ENCODE results near the gene LYPLAL1.
"Not testable (repeated sequence)": the region's sequence is repeated elsewhere in the genome, so short reads cannot be mapped to it uniquely, and the experiment has no call there.

LYPLAL1 gene

GRCh38 chr1:219177940-219178339 lies 4.3 kb downstream of the LYPLAL1 start:
- Histone ChIP-seq H3K4me1 (ENCODE audit: control insufficient read depth in 1 of 2, insufficient read depth in 2 of 2, low read length in 2 of 2) (peaks cover 10 to 27% of the 10 kb centered on the region in 2 donors), H3K4me3 (ENCODE audit: low read depth in 1 of 2, low read length in 2 of 2) (no peak overlapping the region), H3K36me3 (ENCODE audit: control insufficient read depth in 1 of 2, insufficient read depth in 2 of 2, low read length in 2 of 2) (no peaks in the 10 kb centered on the region), H3K27ac (ENCODE audit: low read depth, low read length) (no peak overlapping the region), H3K27me3 (ENCODE audit: control insufficient read depth in 1 of 2, insufficient read depth in 2 of 2, low read length in 2 of 2) (no peaks in the 10 kb centered on the region), H3K9ac (ENCODE audit: low read depth in 1 of 2, low read length in 2 of 2) (no peak overlapping the region), H3K9me3 (ENCODE audit: control insufficient read depth in 1 of 2, low read length in 2 of 2) (no peaks in the 10 kb centered on the region)

DNA sequence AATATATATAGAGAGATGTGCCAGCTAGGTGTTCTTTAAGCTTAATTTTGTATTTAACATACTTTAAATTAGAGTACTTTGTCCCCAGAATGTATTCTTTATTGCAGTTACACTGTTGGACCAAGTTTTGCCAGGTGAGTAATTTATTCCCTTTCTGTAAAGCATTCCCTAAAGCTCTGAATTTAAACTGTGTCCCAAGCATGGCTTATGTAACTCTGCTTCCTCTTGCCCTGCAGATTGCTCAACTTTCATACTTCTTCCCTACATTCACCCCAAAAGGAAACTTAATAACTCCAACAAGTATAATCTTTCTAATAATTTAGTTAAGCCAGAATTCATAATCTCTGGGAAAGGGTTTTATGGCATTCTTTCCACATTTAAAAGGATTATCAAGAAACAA lies 5.6 kb downstream of the LYPLAL1 start:
- H3K9ac ChIP-seq (ENCODE audit: low read depth in 1 of 2, low read length in 2 of 2) = no peak overlapping the region
- H3K9me3 ChIP-seq (ENCODE audit: control insufficient read depth in 1 of 2, low read length in 2 of 2) = no peaks in the 10 kb centered on the region
- peaks cover 10 to 26% of the 10 kb centered on the region in 2 donors for H3K4me1 ChIP-seq (ENCODE audit: control insufficient read depth in 1 of 2, insufficient read depth in 2 of 2, low read length in 2 of 2)
- no peak overlapping the region for H3K4me3 ChIP-seq (ENCODE audit: low read depth in 1 of 2, low read length in 2 of 2)
- no peaks in the 10 kb centered on the region for H3K36me3 ChIP-seq (ENCODE audit: control insufficient read depth in 1 of 2, insufficient read depth in 2 of 2, low read length in 2 of 2)
- no peak overlapping the region for H3K27ac ChIP-seq (ENCODE audit: low read depth, low read length)
- no peaks in the 10 kb centered on the region for H3K27me3 ChIP-seq (ENCODE audit: control insufficient read depth in 1 of 2, insufficient read depth in 2 of 2, low read length in 2 of 2)

DNA sequence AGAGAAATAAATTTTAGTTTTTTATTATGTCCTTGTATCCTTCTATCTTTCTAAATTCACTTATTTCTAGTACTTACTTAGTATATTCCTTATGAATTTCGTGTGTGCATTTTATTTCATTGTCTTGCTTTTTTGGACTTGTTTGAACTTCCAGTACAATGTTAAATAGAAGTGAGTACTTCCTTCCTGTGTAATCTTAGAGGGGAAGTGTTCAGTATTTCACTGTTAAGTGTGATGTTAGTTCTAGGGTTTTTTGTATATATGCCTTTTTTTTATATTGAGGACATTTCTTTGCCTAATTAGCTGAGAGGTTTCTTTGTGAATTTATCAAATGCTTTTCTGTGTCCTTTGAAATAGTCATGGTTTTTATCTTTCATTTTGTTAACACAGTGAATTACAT lies 10.7 kb downstream of the LYPLAL1 start:
- H3K4me1 ChIP-seq (ENCODE audit: control insufficient read depth in 1 of 2, insufficient read depth in 2 of 2, low read length in 2 of 2) = peaks cover 12 to 14% of the 10 kb centered on the region in 2 donors
- no peak overlapping the region for H3K9ac ChIP-seq (ENCODE audit: low read depth in 1 of 2, low read length in 2 of 2)
- no peaks in the 10 kb centered on the region for H3K36me3 ChIP-seq (ENCODE audit: control insufficient read depth in 1 of 2, insufficient read depth in 2 of 2, low read length in 2 of 2)
- no peaks in the 10 kb centered on the region for H3K9me3 ChIP-seq (ENCODE audit: control insufficient read depth in 1 of 2, low read length in 2 of 2)
- H3K27ac ChIP-seq (ENCODE audit: low read depth, low read length) = no peak overlapping the region
- no peaks in the 10 kb centered on the region for H3K27me3 ChIP-seq (ENCODE audit: control insufficient read depth in 1 of 2, insufficient read depth in 2 of 2, low read length in 2 of 2)
- H3K4me3 ChIP-seq (ENCODE audit: low read depth in 1 of 2, low read length in 2 of 2) = no peak overlapping the region

DNA sequence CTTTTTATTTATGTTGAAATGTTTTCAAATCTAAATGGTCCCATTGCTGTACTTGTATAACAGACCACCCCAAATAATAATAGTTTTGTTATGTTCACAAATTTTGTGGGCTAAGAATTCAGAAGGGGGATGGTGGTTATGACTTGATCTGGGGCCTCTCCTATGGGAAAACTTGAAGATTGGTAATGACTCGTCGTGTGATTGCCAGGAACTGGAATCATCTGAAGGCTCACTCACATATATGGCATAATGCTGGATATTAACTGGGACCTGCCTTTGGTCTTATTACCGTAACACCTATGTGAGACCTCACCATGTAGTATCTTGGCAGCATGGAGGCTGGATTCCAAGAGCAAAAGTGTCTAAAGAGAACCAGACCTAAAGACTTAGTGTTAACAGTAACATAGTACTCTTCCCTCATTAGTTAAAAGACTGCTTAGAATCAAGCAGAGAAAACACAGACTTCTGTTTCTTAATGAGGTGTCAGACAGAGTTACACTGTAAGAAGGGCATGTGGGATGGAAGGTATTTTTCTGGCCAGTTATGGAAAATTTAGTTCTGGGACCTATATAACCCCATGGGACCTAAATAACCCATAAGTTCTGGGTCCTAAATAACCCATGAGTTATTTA lies 11.9 kb downstream of the LYPLAL1 start:
- Histone ChIP-seq H3K4me3 (ENCODE audit: low read depth in 1 of 2, low read length in 2 of 2) (no peak overlapping the region), H3K9ac (ENCODE audit: low read depth in 1 of 2, low read length in 2 of 2) (no peak overlapping the region), H3K4me1 (ENCODE audit: control insufficient read depth in 1 of 2, insufficient read depth in 2 of 2, low read length in 2 of 2) (peaks cover 16 to 21% of the 10 kb centered on the region in 2 donors), H3K36me3 (ENCODE audit: control insufficient read depth in 1 of 2, insufficient read depth in 2 of 2, low read length in 2 of 2) (no peaks in the 10 kb centered on the region), H3K27ac (ENCODE audit: low read depth, low read length) (no peak overlapping the region), H3K9me3 (ENCODE audit: control insufficient read depth in 1 of 2, low read length in 2 of 2) (no peaks in the 10 kb centered on the region), H3K27me3 (ENCODE audit: control insufficient read depth in 1 of 2, insufficient read depth in 2 of 2, low read length in 2 of 2) (no peaks in the 10 kb centered on the region)

DNA sequence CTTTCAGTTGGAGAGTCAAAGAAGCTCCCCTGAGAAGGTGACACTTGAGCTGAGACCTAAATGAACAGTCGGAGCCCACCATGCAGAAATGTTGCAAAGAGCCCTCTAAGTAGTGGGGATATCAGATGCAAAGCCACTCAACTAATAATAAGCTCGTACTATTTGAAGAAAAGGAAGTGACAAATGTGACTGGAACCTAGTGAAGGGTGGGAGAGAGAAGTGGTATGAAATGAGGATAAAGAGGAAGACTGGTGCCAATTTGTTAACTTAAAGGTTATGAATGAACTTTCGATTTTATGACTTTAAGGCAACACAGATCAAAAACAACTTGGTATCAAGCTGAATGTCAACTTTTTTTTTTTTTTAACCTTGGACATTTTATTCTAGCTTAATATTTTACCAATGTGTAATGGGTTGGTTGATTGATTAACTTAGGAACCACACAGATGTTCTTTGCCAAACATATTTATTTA lies 14.7 kb downstream of the LYPLAL1 start:
- no peak overlapping the region for H3K9ac ChIP-seq (ENCODE audit: low read depth in 1 of 2, low read length in 2 of 2)
- H3K27me3 ChIP-seq (ENCODE audit: control insufficient read depth in 1 of 2, insufficient read depth in 2 of 2, low read length in 2 of 2) = no peaks in the 10 kb centered on the region
- H3K36me3 ChIP-seq (ENCODE audit: control insufficient read depth in 1 of 2, insufficient read depth in 2 of 2, low read length in 2 of 2) = peaks cover 0 to 3% of the 10 kb centered on the region in 2 donors
- H3K4me3 ChIP-seq (ENCODE audit: low read depth in 1 of 2, low read length in 2 of 2) = peak overlapping the region in 1 of 2 donors; percentile 17
- H3K4me1 ChIP-seq (ENCODE audit: control insufficient read depth in 1 of 2, insufficient read depth in 2 of 2, low read length in 2 of 2) = peaks cover 16 to 23% of the 10 kb centered on the region in 2 donors
- no peaks in the 10 kb centered on the region for H3K9me3 ChIP-seq (ENCODE audit: control insufficient read depth in 1 of 2, low read length in 2 of 2)
- H3K27ac ChIP-seq (ENCODE audit: low read depth, low read length) = peak overlapping the region; percentile 5

DNA sequence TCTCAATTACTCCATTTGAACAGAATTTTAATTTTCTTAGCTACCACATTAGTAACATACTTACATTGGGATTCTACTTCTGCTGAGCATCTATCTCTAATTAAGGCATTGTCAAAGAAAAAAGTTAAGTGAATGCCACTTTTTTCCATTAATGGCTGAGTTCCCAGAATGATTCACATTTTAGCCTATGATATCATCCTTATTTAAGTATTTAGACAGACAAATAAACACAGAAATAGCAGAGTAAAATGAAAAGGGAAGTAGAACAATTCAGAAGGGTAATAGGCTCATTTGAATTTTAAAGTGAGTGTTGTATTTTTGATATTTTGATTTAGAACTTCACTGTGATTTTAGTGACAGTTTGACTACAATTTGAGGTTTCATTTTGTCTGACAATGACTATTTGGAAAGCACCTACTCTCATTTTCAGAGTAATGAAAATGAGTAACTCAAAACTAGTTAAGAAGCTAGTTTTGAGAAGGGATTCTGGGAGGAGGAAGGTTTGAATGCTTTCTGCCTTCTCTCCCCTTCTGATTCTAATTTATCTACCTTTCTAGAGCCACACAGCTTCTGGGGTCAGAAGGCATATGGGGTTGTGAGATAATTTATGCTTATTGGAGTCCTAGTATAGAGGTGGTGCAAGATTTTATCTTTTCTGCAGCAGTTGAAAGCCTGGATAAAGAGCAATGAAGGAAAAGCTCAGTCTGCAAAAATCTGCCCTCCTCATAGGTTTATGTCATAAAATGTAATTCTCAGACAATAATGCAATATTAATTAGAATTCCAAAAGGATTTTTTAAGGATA lies 15.5 kb downstream of the LYPLAL1 start:
- Histone ChIP-seq H3K4me1 (ENCODE audit: control insufficient read depth in 1 of 2, insufficient read depth in 2 of 2, low read length in 2 of 2) (peaks cover 16 to 23% of the 10 kb centered on the region in 2 donors), H3K27ac (ENCODE audit: low read depth, low read length) (no peak overlapping the region), H3K9ac (ENCODE audit: low read depth in 1 of 2, low read length in 2 of 2) (peak overlapping the region in 1 of 2 donors; percentile 2), H3K4me3 (ENCODE audit: low read depth in 1 of 2, low read length in 2 of 2) (no peak overlapping the region), H3K9me3 (ENCODE audit: control insufficient read depth in 1 of 2, low read length in 2 of 2) (no peaks in the 10 kb centered on the region), H3K36me3 (ENCODE audit: control insufficient read depth in 1 of 2, insufficient read depth in 2 of 2, low read length in 2 of 2) (peaks cover 0 to 3% of the 10 kb centered on the region in 2 donors), H3K27me3 (ENCODE audit: control insufficient read depth in 1 of 2, insufficient read depth in 2 of 2, low read length in 2 of 2) (no peaks in the 10 kb centered on the region)

GRCh38 chr1:219189952-219190351 lies 16.3 kb downstream of the LYPLAL1 start:
- H3K4me3 ChIP-seq (ENCODE audit: low read depth in 1 of 2, low read length in 2 of 2) = no peak overlapping the region
- no peak overlapping the region for H3K9ac ChIP-seq (ENCODE audit: low read depth in 1 of 2, low read length in 2 of 2)
- H3K36me3 ChIP-seq (ENCODE audit: control insufficient read depth in 1 of 2, insufficient read depth in 2 of 2, low read length in 2 of 2) = peaks cover 3 to 5% of the 10 kb centered on the region in 2 donors
- H3K27me3 ChIP-seq (ENCODE audit: control insufficient read depth in 1 of 2, insufficient read depth in 2 of 2, low read length in 2 of 2) = no peaks in the 10 kb centered on the region
- H3K27ac ChIP-seq (ENCODE audit: low read depth, low read length) = no peak overlapping the region
- no peaks in the 10 kb centered on the region for H3K9me3 ChIP-seq (ENCODE audit: control insufficient read depth in 1 of 2, low read length in 2 of 2)
- H3K4me1 ChIP-seq (ENCODE audit: control insufficient read depth in 1 of 2, insufficient read depth in 2 of 2, low read length in 2 of 2) = peaks cover 16 to 23% of the 10 kb centered on the region in 2 donors

GRCh38 chr1:219190605-219191004 lies 16.9 kb downstream of the LYPLAL1 start:
- Histone ChIP-seq H3K4me3 (ENCODE audit: low read depth in 1 of 2, low read length in 2 of 2) (no peak overlapping the region), H3K9me3 (ENCODE audit: control insufficient read depth in 1 of 2, low read length in 2 of 2) (no peaks in the 10 kb centered on the region), H3K27ac (ENCODE audit: low read depth, low read length) (no peak overlapping the region), H3K36me3 (ENCODE audit: control insufficient read depth in 1 of 2, insufficient read depth in 2 of 2, low read length in 2 of 2) (peaks cover 3 to 5% of the 10 kb centered on the region in 2 donors), H3K27me3 (ENCODE audit: control insufficient read depth in 1 of 2, insufficient read depth in 2 of 2, low read length in 2 of 2) (no peaks in the 10 kb centered on the region), H3K4me1 (ENCODE audit: control insufficient read depth in 1 of 2, insufficient read depth in 2 of 2, low read length in 2 of 2) (peaks cover 16 to 23% of the 10 kb centered on the region in 2 donors), H3K9ac (ENCODE audit: low read depth in 1 of 2, low read length in 2 of 2) (no peak overlapping the region)

GRCh38 chr1:219195833-219196232 lies 22.2 kb downstream of the LYPLAL1 start:
- not testable (repeated sequence) for H3K9ac ChIP-seq (ENCODE audit: low read depth in 1 of 2, low read length in 2 of 2); H3K27me3 ChIP-seq (ENCODE audit: control insufficient read depth in 1 of 2, insufficient read depth in 2 of 2, low read length in 2 of 2); H3K4me3 ChIP-seq (ENCODE audit: low read depth in 1 of 2, low read length in 2 of 2); H3K36me3 ChIP-seq (ENCODE audit: control insufficient read depth in 1 of 2, insufficient read depth in 2 of 2, low read length in 2 of 2); H3K27ac ChIP-seq (ENCODE audit: low read depth, low read length); H3K4me1 ChIP-seq (ENCODE audit: control insufficient read depth in 1 of 2, insufficient read depth in 2 of 2, low read length in 2 of 2); H3K9me3 ChIP-seq (ENCODE audit: control insufficient read depth in 1 of 2, low read length in 2 of 2)

DNA sequence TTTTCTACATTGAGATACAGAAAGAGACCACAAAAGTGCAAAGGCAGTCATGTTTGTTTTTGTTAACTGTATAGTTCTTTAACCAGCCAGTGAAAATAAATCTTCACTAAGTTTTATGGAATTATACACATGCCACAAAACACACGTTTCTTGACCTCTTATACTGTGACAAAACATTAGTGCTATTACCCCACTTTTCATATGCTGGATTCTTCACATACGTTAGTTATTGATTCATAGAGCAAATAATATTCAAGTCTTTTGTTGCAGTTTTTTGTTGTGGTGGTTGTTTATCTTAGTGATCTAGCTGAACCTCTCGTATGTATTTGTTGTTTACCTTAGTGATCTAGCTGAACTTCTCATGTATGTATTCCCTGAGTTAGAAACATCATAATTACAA lies 28.0 kb downstream of the LYPLAL1 start:
- H3K36me3 ChIP-seq (ENCODE audit: control insufficient read depth in 1 of 2, insufficient read depth in 2 of 2, low read length in 2 of 2) = no peaks in the 10 kb centered on the region
- no peaks in the 10 kb centered on the region for H3K9me3 ChIP-seq (ENCODE audit: control insufficient read depth in 1 of 2, low read length in 2 of 2)
- H3K4me3 ChIP-seq (ENCODE audit: low read depth in 1 of 2, low read length in 2 of 2) = no peak overlapping the region
- no peak overlapping the region for H3K27ac ChIP-seq (ENCODE audit: low read depth, low read length)
- H3K9ac ChIP-seq (ENCODE audit: low read depth in 1 of 2, low read length in 2 of 2) = no peak overlapping the region
- H3K27me3 ChIP-seq (ENCODE audit: control insufficient read depth in 1 of 2, insufficient read depth in 2 of 2, low read length in 2 of 2) = no peaks in the 10 kb centered on the region
- no peaks in the 10 kb centered on the region for H3K4me1 ChIP-seq (ENCODE audit: control insufficient read depth in 1 of 2, insufficient read depth in 2 of 2, low read length in 2 of 2)
